ENCODE results near the gene RAI14.

The RAI14 gene

DNA sequence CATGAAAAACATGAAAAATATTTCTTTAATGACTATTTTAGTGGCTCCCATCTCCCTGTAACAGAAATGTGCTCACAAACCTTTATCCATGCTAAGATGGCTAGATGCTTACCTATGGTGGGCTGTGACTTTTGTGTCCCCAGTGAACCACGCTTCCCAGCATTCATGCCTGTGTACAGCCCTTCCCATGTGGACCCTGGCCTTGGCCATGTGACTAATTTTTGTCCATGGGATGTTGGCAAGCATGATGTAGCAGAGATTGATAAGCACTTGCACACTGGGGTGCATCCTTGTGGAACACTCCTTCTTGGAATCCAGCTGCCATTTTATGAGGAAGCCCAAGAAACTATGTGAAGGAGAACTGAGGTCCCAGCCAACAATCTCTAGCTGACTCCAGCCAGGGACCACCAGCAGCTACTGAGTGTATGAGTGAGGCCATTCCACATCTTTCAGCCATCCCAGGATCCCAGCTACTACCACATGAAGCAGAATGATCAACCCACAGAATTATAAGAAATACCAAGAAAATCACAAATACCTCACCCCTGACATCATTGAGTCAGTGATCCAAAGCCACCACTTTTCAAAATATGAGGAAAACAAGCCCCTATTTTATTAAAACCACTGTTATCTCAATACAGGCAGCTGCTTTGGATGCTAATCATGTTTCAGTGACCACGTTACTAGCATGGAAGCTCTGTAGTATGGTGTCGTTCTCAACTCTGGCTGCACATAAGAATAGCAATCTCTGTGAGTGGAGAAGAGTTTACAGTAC lies 16.1 kb upstream of the RAI14 start:
- DNase-seq (ENCODE audit: low read depth in 2 of 2), result no peak

DNA sequence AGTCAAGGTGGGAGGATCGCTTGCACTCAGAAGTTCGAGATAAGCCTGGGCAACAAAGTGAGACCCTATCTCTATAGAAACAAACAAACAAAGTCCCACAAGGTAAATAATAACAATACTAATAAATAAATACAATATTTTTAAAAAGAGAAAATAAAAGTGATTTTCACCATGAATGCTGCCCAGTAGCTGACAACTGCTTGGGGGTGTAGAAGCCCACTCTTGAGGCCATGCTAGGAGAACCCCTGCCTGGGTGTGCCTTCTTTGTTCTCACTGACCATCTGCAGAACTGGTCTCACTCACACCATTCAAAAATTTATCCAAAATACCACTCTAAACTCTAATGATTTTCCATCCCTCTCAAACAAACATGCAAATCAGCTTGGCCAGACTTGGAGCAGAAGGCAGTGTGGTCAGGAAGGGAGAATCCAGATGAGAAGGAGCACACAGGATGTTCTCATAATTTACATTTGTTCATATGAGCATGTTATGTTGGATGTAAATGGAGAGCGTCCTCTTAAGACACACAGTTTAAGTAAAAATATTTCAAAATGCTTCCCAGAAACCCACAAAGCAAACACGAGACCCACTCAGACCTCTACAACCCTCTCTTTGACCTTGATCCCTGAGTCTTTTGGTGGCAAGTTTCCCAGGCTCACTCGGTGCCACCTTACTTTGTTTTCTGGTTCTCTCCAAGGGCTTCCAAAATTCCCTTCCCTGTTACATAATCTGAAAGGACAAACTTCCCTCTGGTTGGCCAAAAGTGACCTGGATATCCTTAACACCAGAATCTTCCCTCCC lies 7.9 kb upstream of the RAI14 start:
- no peak for DNase-seq (ENCODE audit: low read depth in 2 of 2)

DNA sequence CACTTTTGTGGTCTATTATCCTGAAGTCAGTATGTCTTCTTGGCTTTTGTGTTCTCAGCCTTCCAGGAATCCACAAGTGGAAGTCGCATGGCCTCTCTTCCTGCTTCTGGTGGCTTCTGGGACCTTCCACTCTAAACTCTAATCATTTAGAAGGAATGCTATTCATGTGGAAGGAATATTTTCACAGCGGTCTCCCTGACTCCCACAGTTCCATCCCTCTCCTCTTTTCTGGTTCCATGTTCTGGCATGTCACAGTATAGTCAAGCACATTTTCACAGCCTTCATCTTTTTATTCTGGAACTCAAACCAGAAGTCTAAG lies 7.3 kb upstream of the RAI14 start:
- DNase-seq (ENCODE audit: low read depth in 2 of 2), result no peak

DNA sequence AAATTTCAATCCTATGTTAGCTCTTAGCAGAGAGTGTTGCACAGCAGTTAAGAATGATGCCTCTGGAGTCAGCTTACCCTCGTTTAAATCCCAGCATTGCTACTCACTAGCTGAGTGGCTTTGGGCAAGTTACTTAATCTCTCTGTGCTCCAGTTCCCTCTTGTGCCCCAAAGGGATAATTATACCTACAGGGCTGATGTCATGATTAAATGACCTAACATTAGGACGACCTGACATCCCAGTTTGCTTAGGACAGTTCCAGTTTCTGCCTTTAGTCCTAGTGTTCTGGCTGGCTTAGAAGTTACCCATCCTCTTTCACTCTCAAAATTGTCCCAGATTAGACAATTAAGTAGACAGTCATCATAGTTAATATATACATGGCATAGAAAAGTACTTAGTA lies 4.3 kb upstream of the RAI14 start:
- no peak for DNase-seq (ENCODE audit: low read depth in 2 of 2)

DNA sequence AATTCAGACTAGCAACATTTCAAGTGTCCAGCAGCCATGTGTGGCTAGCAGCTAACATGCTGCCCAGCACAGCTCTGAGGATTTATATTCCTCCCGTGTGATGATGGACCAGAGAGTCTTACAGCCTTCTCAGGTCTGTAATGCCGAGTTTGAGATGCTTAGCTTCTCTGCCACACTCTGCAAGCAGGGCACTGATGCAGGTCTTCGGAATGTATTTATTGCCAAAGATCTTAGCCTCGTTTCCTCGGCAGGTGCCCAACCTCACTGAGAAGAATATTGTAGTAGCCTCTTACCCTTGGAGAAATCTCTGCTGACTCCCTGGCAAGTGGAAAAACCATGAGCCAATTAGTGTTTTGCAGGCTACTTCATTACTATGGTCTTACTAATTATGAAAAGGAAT lies 3.7 kb upstream of the RAI14 start:
- DNase-seq (ENCODE audit: low read depth in 2 of 2), result no peak

DNA sequence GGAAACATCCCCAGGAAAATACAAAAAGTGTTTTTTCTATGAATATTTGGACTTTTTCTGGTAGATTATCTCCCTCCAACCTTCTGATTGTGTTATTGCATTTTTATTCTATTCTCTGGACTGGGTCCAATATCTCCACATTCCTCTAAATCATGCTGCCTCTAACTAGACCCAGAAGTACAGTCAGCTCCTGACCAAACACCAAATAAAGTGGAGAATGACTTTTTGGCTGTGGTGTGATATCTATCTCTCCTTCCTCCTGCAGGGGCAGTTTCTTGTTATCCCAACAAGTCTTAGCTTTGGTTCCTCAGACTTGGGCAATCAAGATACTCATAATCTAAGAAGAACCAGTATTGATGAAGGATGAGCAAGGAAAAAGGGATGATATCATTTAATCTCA lies 3.2 kb upstream of the RAI14 start:
- no peak for DNase-seq (ENCODE audit: low read depth in 2 of 2)

DNA sequence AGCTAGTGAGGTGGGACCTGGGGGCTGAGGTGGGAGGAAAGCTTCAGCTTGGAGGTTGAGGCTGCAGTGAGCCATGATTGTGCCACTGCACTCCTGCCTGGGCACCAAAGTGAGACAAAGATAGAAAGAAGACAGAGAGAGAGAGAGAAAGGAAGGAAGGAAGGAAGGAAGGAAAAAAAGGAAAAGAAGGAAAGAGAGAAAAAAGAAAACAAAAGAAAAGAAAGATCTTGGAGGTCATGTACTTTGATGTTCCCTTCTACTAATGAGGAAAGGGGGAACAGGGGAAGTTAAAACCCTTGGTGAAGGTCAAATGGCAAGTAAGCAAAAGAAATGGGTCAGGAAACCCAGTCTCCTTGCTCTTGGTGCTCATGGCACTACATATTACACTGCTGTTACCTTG lies 2.4 kb upstream of the RAI14 start:
- DNase-seq (ENCODE audit: low read depth in 2 of 2), result no peak

DNA sequence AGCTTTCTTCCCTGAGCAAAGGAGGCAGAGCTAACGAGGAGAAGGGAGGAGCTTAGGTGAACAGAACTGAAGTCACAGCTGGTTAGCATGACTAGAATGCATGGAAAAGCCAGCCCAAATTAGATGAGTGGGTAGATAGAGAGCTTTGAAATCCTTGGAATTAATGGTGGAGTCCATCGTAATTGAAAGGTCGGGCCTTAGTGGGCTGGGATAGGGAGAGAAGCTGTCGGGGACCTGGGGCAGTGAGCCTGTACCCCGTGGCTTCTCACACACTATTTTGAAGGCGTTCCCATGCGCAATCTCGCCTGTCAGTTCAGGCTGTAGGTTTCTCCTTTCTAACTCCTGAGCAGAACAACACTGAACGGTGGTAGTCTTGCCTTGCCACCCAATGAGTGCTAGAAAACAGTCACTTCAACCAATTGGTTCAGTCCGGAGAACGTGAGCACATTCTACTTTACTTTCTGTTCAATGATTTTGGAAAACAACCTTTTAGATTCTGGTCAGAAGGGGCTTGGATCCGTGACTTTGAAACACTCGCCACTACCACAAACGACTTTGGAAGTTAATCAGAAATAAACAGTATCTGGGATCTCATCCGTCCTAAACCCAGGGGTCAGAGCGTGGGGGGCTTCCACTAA lies 655 bp upstream of the RAI14 start:
- DNase-seq (ENCODE audit: low read depth in 2 of 2), result no peak

DNA sequence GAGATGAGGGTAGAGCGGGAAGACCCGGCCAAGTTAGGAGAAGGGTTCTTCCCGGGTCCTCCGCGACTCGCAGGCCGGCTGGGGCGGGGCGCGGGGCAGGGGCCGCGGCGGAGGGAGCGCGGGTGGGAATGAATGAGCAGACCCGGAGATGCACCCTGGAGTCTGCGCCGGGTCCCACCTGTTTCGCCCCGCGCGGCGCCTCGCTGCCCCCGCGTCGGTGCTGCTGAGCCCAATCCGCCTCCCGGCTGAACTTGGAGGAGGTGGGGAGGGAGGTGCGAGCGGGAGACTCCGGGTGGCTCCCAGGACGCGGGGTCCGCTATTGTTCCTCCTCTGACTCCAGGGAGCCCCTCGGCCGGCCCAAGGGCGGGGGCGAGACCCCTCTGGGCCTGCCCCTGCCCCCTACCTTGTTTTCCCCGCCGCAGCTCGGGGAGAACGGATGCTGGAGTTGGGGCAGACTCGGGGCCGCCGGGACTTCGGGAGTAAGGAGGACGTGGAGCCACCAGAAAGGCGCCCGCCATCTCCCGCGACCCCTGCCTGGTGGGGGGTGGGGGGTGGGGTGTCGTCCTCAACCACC lies 659 bp downstream of the RAI14 start:
- no peak for DNase-seq (ENCODE audit: low read depth in 2 of 2)

DNA sequence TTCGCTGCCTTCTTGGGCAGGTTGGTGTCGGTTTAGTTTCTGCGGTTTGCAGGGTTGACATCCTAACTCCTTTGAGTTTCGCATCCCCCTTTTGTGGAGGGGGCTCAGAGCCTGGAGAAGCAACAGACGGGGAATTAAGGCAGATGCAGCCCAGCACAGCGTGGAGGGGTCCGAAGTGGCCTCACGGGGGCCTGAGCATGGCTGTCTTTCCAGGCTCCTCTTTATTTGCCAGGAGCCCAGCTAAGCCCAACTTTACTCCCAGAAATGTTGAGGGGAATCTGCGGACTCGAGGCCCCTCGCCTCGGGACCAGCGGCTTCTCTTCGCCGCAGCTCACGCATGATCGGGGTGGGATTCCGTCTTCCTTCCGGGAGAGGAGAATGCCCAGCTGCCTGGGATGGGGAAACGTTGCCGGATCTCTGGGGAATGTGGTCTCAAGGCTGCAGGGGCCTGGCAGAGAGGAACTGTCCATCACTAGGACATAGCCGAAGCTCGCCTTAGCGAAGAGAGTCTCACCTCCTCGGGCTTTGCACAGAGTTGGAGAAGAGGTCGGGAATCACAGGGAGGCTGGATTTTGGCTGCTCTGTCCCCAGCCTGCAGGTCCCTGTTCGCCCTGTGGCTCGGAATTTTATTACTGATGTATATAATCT lies 1.3 kb downstream of the RAI14 start:
- DNase-seq (ENCODE audit: low read depth in 2 of 2), result no peak

DNA sequence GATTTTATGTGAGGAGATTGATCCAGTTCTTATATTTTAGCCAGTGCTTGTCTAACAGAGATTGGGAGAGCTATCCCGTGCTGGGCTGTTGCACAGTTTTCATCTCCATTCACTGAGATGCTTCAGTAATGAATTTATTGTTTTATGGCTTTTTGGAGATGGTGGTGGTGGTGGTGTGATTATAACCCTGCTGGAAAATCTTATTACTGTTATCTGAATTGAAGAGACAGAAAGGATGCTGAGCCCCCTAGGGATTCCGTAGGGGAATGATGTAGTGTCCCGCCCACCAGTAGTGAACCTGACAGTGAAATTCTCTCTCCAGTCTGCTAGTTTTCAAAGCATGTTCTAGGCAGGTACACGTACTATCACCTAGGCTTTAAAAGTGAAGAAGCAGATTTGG lies 1.9 kb downstream of the RAI14 start:
- DNase-seq (ENCODE audit: low read depth in 2 of 2), result no peak

DNA sequence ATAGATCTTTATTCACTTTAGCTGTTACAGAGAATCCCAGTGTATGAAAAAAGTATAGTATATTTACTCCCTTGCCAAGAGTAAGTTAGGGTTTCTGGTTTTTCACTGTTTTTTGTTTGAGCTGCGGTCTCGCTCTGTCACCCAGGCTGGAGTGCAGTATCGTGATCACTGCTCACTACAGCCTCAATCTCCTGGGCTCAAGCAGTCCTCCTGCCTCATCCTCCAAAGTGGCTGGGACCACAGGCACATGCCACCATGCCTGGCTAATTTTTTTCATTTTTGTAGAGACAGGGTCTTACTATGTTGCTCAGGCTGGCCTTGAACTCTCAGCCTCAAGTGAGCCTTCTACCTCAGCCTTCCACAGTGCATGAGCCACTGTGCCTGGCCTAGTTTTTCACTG lies 3.0 kb downstream of the RAI14 start:
- no peak for DNase-seq (ENCODE audit: low read depth in 2 of 2)

DNA sequence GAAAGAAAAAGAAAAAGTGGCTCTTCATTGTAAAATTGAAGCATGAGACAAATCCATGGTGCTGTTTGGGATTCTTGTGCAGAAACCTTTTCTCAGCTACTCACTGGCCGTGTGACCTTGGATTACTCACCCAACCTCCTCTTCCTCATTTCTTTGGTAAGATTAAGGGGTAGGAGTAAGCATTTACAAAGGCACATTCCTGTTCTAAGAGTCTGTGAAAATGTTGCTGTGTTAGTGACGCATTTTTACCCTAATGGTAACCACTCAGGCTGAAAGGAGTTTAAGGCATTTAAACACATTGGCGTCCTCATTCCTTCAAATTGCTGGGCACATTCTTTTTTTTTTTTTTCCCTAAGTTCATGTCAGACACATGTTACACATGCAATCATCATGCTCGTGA lies 4.3 kb downstream of the RAI14 start:
- DNase-seq (ENCODE audit: low read depth in 2 of 2), result no peak

DNA sequence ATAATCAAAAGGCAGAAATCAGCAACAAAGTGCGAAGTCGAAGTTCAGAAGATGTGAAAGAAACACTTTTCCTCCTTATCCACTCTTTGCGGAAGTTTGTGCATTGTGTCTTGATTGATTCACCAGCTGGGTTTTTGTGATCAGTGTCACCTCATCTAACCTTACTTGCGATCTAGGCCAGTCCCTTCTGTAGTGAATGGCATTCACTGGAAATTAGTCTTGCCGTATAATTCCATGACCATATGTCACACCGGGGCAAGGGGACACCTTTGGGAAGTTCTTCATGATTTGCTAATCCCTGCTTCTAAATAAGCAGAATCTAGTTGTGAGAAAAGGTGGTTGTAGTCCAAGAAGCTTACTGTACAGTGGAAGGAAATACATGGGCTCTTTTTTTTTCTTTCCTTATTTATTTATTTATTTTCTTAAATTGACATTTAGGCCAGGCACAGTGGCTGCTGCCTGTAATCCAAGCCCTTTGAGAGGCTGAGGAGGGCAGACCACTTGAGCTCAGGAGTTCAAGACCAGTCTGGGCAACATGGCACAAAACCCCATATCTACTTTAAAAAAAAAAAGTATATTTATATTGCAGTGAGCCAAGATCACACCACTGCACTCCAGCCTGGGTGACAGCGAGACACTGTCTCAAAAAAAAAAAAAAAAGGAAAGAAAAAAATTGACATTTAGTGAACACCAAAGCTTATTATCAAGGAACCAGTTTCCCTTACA lies 7.8 kb downstream of the RAI14 start:
- DNase-seq (ENCODE audit: low read depth in 2 of 2), result no peak

DNA sequence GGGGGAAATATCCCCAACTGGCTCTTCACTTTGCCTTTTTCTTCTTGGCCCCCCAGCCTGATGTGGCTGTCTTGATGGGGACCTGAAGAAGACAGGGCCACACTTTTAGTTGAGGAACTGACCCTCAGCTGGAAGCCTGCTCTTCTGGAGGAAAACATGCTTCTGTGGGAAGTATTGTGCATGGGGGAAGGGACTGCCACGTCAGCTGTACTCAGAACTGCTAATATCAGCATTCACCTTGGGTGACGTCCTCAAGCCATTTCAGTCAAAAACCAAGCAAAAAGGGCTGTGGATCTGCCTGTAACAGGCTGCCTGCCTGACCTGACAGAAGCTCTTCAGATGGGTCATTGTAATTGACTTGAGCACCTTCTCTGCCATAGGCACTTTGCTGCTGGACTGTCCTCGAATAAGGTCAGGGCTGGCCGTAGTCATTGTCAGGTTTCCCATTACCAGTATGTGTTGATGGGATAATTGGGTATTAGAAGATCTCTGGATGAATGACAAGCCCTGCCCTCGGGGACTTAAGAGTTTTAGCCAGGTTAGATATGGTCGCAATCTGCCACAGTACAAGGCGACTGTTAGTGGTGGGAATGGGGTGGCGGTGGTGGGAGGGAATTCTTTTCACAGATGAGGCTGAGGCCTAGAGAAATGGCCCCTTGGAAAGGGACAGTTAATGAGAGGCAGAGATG lies 10.4 kb downstream of the RAI14 start:
- DNase-seq (ENCODE audit: low read depth in 2 of 2), result no peak

DNA sequence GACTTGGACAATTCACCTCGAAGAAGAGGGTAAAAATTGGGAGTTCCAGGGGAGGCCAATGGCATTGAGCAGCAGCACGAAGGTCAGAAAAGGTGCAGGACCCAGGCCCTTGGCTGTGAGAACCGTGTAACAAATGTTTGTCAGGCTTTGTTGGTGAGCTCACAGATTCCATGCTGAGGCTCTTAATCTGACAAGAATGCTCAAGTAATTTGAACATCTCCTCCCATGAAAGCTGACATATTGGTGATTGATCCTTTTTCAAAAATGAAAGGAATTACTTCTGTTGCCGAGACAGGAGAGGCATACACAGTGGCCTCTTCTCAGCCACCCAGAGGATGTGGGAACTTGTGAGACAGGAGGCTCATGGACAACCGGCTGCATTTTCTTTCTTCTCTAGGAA lies 11.6 kb downstream of the RAI14 start:
- no peak for DNase-seq (ENCODE audit: low read depth in 2 of 2)

DNA sequence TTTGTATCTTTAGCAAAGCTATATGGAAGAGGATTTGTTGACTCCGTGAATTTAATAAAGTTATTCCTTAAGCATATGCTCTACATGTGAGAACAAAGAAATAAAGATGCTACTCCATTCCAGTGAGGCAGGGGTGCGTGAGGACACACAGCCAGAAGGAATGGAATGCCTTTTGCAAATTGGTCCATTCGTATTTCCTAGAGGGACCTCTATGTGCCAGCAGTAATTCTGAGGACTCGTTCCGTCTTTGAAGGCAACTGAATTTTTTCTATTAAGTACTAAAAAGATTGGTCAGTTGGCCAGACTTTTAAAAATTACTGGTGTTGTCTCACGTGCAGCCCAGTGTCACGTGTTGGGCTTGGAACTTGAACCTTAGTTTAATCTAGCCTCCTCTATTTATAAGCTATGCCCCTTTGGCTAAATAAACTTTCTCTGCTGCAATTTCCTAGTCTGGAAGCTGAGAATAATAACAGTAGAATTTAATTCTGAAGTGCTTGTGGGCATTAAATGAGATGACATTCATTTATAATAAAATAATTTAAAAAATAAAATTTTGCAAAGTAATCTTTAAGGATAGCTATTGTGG lies 13.9 kb downstream of the RAI14 start:
- DNase-seq (ENCODE audit: low read depth in 2 of 2), result no peak

DNA sequence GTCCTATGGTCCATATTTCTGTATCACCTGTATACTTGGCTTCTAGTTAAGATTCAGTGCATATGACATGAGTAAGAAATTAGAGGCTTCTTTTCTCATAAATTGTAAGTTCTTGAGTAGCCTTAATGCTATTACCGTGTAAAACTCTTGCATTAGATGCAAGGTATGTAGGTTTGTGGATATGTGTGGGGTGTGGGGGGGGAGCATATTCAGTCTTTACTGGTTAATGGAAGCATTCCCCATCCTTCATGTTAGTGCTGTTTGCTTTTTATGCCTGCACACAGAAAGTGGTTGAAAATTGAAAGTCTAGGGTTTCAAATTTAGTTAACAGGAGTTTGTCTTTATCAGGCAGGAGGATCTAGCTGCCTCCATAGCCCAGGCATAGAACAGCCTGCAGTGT lies 16.1 kb downstream of the RAI14 start:
- no peak for DNase-seq (ENCODE audit: low read depth in 2 of 2)

DNA sequence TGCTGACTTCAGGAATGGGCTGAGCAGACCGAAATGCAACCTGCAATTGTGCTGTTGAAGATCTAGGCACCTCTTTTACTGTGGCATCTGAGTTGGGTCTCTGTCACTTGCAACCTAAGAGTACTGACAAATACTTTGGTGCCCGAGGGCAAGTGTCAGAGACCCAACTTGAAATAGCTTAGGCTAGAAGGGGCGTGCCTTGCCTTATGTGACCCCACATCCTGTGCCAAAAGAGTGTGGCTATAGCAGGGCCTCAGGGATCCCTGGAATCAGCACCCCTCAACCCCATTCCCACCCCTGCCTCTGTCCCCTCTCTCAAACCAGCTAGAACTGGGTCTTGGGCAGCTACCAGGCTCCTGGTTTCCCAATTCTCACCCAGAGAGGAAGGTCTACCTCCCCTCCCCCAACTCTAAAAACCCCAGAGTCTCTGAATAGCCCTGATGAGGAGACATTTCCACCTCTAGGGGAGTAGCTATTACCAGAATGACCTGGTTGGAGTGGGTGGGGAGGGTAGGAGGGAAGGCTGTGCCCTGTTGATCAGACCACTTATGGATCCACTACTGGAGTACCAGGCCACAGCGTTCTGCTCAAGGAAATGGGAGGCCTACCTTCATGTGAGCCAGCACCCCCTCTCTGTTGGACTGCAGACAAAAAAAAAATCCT lies 17.5 kb downstream of the RAI14 start:
- no peak for DNase-seq (ENCODE audit: low read depth in 2 of 2)

DNA sequence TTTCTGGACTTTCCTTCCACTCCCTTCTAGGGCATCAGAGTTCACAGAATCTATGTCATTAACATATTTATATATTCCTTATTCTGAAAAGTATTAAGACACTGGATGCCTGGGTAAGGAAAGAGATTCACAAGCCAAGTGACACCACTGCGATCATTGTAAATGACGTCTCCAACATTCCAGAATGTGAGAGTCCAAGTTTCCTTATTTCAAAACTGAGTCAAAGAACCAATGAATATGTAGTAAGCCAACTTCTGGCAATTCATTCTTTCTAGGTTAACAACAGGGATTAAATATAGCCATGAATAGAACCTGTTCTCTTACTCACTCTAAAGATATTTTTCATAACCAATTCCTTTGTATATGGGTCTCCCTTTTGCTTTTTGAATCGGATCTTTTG lies 18.1 kb downstream of the RAI14 start:
- DNase-seq (ENCODE audit: low read depth in 2 of 2), result no peak

Measured in stimulated activated CD4-positive, alpha-beta T cell treated with anti-CD3 and anti-CD28 coated beads, Interleukin-1b, Interleukin-23, amount 100 ng/mL, for 1 hour (primary cell).